Esophagus muscularis mucosa (tissue), 4 donors: ENCODE results near the gene MROH2B.

Experiments
- CTCF ChIP-seq, 3 experiments: fragments of 200-600 bp in 2 of 3; fragments of 450-650 bp in 1 of 3; sonication (generic) in 2 of 3; IDR thresholded peaks; one replicate each; pipeline ENCODE4 v1.5.1; 2017 to 2019; ENCODE audit warnings: antibody characterized with exemption in 3 of 3, mild to moderate bottlenecking in 2 of 3, moderate library complexity in 1 of 3
- EP300 ChIP-seq: sonication (generic); formaldehyde crosslinking; IDR thresholded peaks from one replicate; pipeline ENCODE4 v1.6.1; 2017; ENCODE audit warnings: antibody characterized with exemption
- POLR2A ChIP-seq: fragments of 450-650 bp; IDR thresholded peaks from one replicate; pipeline ENCODE4 v1.6.1; 2017; ENCODE audit warnings: antibody characterized with exemption, moderate library complexity, mild to moderate bottlenecking, low read depth
- POLR2AphosphoS5 ChIP-seq, 2 donors: sonication (generic); formaldehyde crosslinking; IDR thresholded peaks; one replicate each; pipeline ENCODE4 v1.6.1; 2017; ENCODE audit warnings: antibody characterized with exemption in 2 of 2

- TF ChIP-seq CTCF (IDR thresholded peaks at IDR 0.05) (no peak), POLR2A (no peak), EP300 (no peak), POLR2AphosphoS5 (IDR thresholded peaks at IDR 0.05) (no peak)
These were observed 71.2 kb downstream of the MROH2B start for GRCh38 chr5:40999966-41000365.
